GM21526 (cell line): ENCODE results near the gene KCNG3.

ENCODE experiments used
- ATAC-seq: cut with Tn5 transposase; IDR thresholded peaks from one replicate; pipeline ENCODE4 v1.9.1; 2021; ENCODE audit warnings: moderate library complexity; ENCODE audit not compliant: unreplicated experiment, low FRiP score

Gene KCNG3

GRCh38 chr2:42493468-42494354 is at the start of gene KCNG3:
Gene KCNG3, minus strand, starts transcription at chr2:42493982. Its CDS starts 481 bp downstream, at chr2:42493501.
- peak; percentile 52 for ATAC-seq

GRCh38 chr2:42542871-42543270 is 49.1 kb upstream of the KCNG3 start:
- ATAC-seq: no peak

- ATAC-seq: no peak
Measured at GRCh38 chr2:42537493-42537892, 43.7 kb upstream of the KCNG3 start.

GRCh38 chr2:42532397-42532796 is 38.6 kb upstream of the KCNG3 start:
- no peak for ATAC-seq

- ATAC-seq: no peak
Measured at GRCh38 chr2:42523341-42523740, 29.6 kb upstream of the KCNG3 start.

GRCh38 chr2:42522035-42522434 is 28.3 kb upstream of the KCNG3 start:
- ATAC-seq: no peak

- no peak for ATAC-seq
Measured at GRCh38 chr2:42519624-42520023, 25.8 kb upstream of the KCNG3 start.

- no peak for ATAC-seq
Measured at GRCh38 chr2:42516418-42516901, 22.7 kb upstream of the KCNG3 start.

GRCh38 chr2:42513252-42513918 is 19.6 kb upstream of the KCNG3 start:
- ATAC-seq: no peak

- ATAC-seq: no peak
Measured at GRCh38 chr2:42510608-42511243, 16.9 kb upstream of the KCNG3 start.

- ATAC-seq: no peak
Measured at GRCh38 chr2:42510191-42510590, 16.4 kb upstream of the KCNG3 start.

GRCh38 chr2:42504364-42505230 is 10.8 kb upstream of the KCNG3 start:
- no peak for ATAC-seq

GRCh38 chr2:42503291-42503690 is 9.5 kb upstream of the KCNG3 start:
- no peak for ATAC-seq

- no peak for ATAC-seq
Measured at GRCh38 chr2:42498497-42498896, 4.7 kb upstream of the KCNG3 start.

- ATAC-seq: no peak
Measured at GRCh38 chr2:42495611-42496010, 1.8 kb upstream of the KCNG3 start.

GRCh38 chr2:42495234-42495581 is 1.4 kb upstream of the KCNG3 start:
- ATAC-seq: no peak

GRCh38 chr2:42494355-42495233 is 812 bp upstream of the KCNG3 start:
- ATAC-seq: peak; percentile 63

GRCh38 chr2:42492691-42493467 is 903 bp downstream of the KCNG3 start:
- no peak for ATAC-seq

- ATAC-seq: no peak
Measured at GRCh38 chr2:42488297-42488696, 5.5 kb downstream of the KCNG3 start.
